ENCODE measurements around the gene RNF213. TPM values are rescaled to one million over a fixed set of nuclear protein-coding genes. Genes with fewer than 3 reads are reported as not detected.

The RNF213 gene
- total RNA-seq, 4 donors from 2014 or later = 90.5 to 186 (median 142) TPM

- no peak for DNase-seq
- TF ChIP-seq POLR2A (IDR thresholded peaks at IDR 0.05) = no peak
- TF ChIP-seq, protein P1, sequence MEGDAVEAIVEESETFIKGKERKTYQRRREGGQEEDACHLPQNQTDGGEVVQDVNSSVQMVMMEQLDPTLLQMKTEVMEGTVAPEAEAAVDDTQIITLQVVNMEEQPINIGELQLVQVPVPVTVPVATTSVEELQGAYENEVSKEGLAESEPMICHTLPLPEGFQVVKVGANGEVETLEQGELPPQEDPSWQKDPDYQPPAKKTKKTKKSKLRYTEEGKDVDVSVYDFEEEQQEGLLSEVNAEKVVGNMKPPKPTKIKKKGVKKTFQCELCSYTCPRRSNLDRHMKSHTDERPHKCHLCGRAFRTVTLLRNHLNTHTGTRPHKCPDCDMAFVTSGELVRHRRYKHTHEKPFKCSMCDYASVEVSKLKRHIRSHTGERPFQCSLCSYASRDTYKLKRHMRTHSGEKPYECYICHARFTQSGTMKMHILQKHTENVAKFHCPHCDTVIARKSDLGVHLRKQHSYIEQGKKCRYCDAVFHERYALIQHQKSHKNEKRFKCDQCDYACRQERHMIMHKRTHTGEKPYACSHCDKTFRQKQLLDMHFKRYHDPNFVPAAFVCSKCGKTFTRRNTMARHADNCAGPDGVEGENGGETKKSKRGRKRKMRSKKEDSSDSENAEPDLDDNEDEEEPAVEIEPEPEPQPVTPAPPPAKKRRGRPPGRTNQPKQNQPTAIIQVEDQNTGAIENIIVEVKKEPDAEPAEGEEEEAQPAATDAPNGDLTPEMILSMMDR (IDR thresholded peaks at IDR 0.05) = no peak
- intact Hi-C loops (cut with DNase I; ENCODE audit: low total_unique reads) = no loop called here
Measured at GRCh38 chr17:80372922-80373570, 112.4 kb downstream of the RNF213 start.

DNA sequence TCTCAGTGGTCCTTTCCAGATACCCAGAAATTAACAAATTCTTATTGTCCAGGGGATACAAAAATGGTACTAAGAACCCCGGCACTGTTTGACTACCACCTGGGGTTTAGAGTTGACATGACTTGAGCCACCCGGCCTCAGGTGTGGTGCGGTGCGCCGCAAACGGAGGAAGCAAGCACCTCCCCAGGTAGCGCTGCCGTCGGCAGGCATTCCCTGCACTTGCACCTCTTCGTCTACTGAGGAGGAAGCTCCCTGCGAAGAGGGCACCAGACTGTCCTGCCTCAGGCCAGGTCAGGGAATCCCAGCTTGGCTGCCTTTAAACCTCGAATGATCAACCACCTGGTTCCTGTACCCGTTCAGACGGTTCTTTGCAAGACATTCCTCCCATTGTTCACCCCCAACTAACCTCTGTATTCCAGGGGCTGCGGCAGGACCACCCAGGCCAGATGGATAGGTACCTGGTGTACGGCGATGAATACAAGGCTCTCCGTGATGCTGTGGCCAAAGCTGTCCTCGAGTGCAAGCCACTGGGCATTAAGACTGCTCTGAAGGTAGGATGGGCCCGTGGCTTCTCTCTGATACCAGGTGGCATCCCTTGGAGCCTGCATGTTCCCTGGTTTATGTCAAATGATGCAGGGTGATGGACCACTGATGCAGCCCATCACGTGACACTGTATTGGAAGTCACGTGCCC, 113.5 kb downstream of the RNF213 start:
- intact Hi-C loops (cut with DNase I; ENCODE audit: low total_unique reads) = no loop called here
- H3K4me1 ChIP-seq = no peaks in the 10 kb centered on the region
- H3K9me3 ChIP-seq = no peaks in the 10 kb centered on the region
- H3K4me3 ChIP-seq = no peak overlapping the region
- no peak for DNase-seq
- H3K27ac ChIP-seq = no peak overlapping the region
- no peaks in the 10 kb centered on the region for H3K27me3 ChIP-seq
- H3K36me3 ChIP-seq = no peaks in the 10 kb centered on the region
- TF ChIP-seq POLR2A (IDR thresholded peaks at IDR 0.05) = no peak
- TF ChIP-seq, protein P1 (IDR thresholded peaks at IDR 0.05) = no peak

More at GRCh38 chr17:80372922-80373570, 112.4 kb downstream of the RNF213 start:
- Histone ChIP-seq H3K36me3 (no peaks in the 10 kb centered on the region), H3K27ac (no peak overlapping the region), H3K9me3 (no peaks in the 10 kb centered on the region), H3K27me3 (no peaks in the 10 kb centered on the region), H3K4me1 (no peaks in the 10 kb centered on the region), H3K4me3 (no peak overlapping the region)

DNA sequence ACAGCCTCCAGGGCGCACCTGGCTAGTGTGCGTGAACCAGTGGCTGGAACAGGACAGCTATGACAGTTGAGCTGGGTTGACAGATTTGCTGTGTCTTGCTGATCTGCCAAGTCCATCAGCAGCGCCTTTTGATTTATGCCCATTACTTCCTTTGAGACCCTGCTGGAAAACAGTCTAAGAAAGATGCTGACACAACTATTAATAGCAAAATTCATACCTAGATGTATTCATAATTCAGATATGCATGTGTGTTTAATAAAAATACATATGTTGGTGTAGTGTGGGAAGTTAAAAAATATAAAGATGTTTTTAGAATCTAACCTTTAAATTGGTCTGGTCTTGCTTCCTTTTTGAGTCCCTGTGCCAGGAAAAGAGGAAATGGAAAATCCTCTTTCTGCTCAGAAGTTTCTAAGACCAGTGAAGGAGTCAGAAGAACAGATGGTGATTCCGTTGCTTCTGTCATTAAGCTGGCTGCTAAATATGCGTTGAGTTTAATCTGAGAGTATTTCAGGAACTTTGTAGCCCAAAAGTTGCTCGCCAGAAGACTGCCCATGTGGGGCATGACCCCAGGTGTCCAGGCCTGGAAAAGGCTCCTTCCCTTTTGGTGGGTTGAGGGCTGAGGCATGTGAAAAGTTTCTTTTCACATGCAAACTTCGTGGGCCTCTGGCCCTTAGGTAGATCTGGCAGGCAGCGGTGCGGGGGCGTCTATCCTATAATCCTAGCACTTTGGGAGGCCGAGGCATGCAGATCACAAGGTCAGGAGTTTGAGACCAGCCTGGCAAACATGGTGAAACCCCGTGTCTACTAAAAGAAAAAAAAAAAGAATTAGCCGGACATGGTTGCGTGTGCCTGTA, 114.3 kb downstream of the RNF213 start:
- Histone ChIP-seq H3K9me3 (no peaks in the 10 kb centered on the region), H3K36me3 (no peaks in the 10 kb centered on the region), H3K4me3 (no peak overlapping the region), H3K27ac (no peak overlapping the region), H3K4me1 (no peaks in the 10 kb centered on the region), H3K27me3 (no peaks in the 10 kb centered on the region)
- intact Hi-C loops (cut with DNase I; ENCODE audit: low total_unique reads) = no loop called here
- TF ChIP-seq, protein P1 (IDR thresholded peaks at IDR 0.05) = no peak
- no peak for TF ChIP-seq POLR2A (IDR thresholded peaks at IDR 0.05)
- DNase-seq = peak in 1 of 2 donors; percentile 4

DNA sequence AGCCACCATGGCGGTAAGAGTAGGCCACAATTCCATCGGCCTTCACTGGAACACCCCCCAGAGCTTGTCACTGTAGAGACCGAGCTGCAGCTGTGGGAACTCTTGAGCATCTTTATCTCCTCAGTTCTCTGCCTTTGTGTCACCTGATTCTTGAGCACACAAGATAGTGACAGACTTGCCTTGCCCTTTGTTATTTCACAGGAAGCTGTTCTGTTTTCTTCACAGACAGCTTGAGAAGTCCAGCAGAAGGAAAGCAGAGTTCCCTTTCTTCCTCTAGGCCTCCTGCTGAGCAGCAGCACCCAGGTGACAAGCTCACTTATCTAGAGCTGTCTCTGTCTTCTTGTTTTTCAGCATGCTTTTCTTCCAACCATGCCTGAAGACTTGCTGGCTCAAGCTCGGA, 115.9 kb downstream of the RNF213 start:
- Histone ChIP-seq H3K9me3 (no peaks in the 10 kb centered on the region), H3K4me1 (no peaks in the 10 kb centered on the region), H3K27ac (no peak overlapping the region), H3K27me3 (no peaks in the 10 kb centered on the region), H3K36me3 (no peaks in the 10 kb centered on the region), H3K4me3 (no peak overlapping the region)
- no peak for TF ChIP-seq POLR2A (IDR thresholded peaks at IDR 0.05)
- TF ChIP-seq, protein P1 (IDR thresholded peaks at IDR 0.05) = no peak
- DNase-seq = no peak
- intact Hi-C loops (cut with DNase I; ENCODE audit: low total_unique reads) = no loop called here
